Measurements from ENCODE around the gene ZNF778.
"Not testable (repeated sequence)": the region's sequence is repeated elsewhere in the genome, so short reads cannot be mapped to it uniquely, and the experiment has no call there.

DNA sequence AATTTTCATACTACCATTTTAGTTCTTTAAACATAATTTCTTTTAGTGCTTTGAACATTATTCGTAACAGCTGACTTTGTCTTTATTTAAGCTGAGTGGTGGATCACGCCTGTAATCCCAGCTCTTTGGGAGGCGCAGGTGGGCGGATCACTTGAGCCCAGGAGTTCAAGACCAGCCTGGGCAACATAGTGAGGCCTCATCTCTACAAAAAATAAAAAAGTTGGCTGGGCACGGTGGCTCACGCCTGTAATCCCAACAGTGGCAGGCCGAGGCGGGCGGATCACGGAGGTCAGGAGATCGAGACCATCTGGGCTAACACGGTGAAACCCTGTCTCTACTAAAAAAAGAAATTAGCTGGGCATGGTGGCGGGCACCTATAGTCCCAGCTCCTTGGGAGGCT is 42.4 kb downstream of the ZNF778 start:
- not testable (repeated sequence) for TF ChIP-seq POLR2AphosphoS5 (IDR thresholded peaks at IDR 0.05; ENCODE audit: low read depth, low read length); POLR2A (IDR thresholded peaks at IDR 0.05; ENCODE audit: low read depth, low read length); TAF1 (IDR thresholded peaks at IDR 0.05; ENCODE audit: borderline replicate concordance, low read depth, low read length)

All from GM12892 (cell line).